MCF 10A (cell line): ENCODE measurements around the gene RUSF1. TPM values are rescaled to one million over a fixed set of nuclear protein-coding genes. Genes with fewer than 3 reads are reported as not detected.

Experiments
- BruUV-seq: library from RNA; stranded (reverse); fragments of 400-500 nt; replicated peaks from 2 replicates; lab custom pipeline; 2021; lab: Mats Ljungman, UMichigan
- CTCF ChIA-PET: fragments of 300-600 bp; sonication (Branson Sonifier 250); formaldehyde crosslinking; extraction: SDS; loops from one replicate; lab custom pipeline; 2021; ENCODE audit warnings: antibody characterized with exemption, inconsistent platforms; lab: Yijun Ruan, JAX
- POLR2A ChIA-PET: fragments of 300-600, 350-650 bp; sonication (Branson Sonifier 250); formaldehyde crosslinking; extraction: SDS; loops from one replicate; lab custom pipeline; 2020; ENCODE audit warnings: antibody characterized with exemption, inconsistent platforms; lab: Yijun Ruan, JAX
- DNase-seq: peaks from one replicate; pipeline ENCODE4 v3.0.0-alpha.2; 2018; ENCODE audit not compliant: unreplicated experiment
- H3K27ac Mint-ChIP-seq: one replicate; pipeline ENCODE4 v1.8.0; 2022; ENCODE audit warnings: mild to moderate bottlenecking, low read depth, mixed read lengths; ENCODE audit not compliant: unreplicated experiment
- H3K27me3 Mint-ChIP-seq: one replicate; pipeline ENCODE4 v1.8.0; 2022; ENCODE audit warnings: mixed read lengths; ENCODE audit not compliant: insufficient read depth, unreplicated experiment
- H3K36me3 Mint-ChIP-seq: one replicate; pipeline ENCODE4 v1.8.0; 2022; ENCODE audit warnings: mild to moderate bottlenecking, moderate library complexity, mixed read lengths; ENCODE audit not compliant: insufficient read depth, unreplicated experiment
- H3K4me1 Mint-ChIP-seq: one replicate; pipeline ENCODE4 v1.8.0; 2022; ENCODE audit warnings: mixed read lengths; ENCODE audit not compliant: insufficient read depth, unreplicated experiment
- H3K4me3 Mint-ChIP-seq: one replicate; pipeline ENCODE4 v1.8.0; 2022; ENCODE audit warnings: mild to moderate bottlenecking, moderate library complexity, mixed read lengths; ENCODE audit not compliant: unreplicated experiment
- H3K9me3 Mint-ChIP-seq: one replicate; pipeline ENCODE4 v1.8.0; 2022; ENCODE audit warnings: mixed read lengths; ENCODE audit not compliant: unreplicated experiment
- CTCF ChIP-seq: fragments of 200-600 bp; IDR thresholded peaks from one replicate; pipeline ENCODE4 v1.8.0; 2022; ENCODE audit warnings: antibody characterized with exemption, mild to moderate bottlenecking; ENCODE audit not compliant: unreplicated experiment
- intact Hi-C: fragments of 100-400 bp; cut with micrococcal nuclease; formaldehyde crosslinking; loops from 2 replicates; pipeline ENCODE4 v1.14.1; 2022
- total RNA-seq: library from RNA; stranded (reverse); gene quantifications from 2 replicates; pipeline ENCODE4 v1.2.3, GENCODE V29; 2022

RUSF1 gene
- total RNA-seq, 1 experiment from 2014 or later: 72.0 TPM

GRCh38 chr16:31532120-31532519, 23.9 kb upstream of the RUSF1 start:
- Mint-ChIP-seq H3K4me1 (no peaks in the 10 kb centered on the region), H3K27ac (no peak overlapping the region), H3K9me3 (no peaks in the 10 kb centered on the region), H3K36me3 (no peaks in the 10 kb centered on the region), H3K4me3 (no peak overlapping the region), H3K27me3 (peaks cover 18% of the 10 kb centered on the region)
- CTCF ChIA-PET: no interaction called here
- BruUV-seq: no TSS peak
- intact Hi-C loops: no loop called here
- POLR2A ChIA-PET: no interaction called here
- TF ChIP-seq CTCF: no peak
- no peak for DNase-seq

GRCh38 chr16:31531096-31531495, 22.9 kb upstream of the RUSF1 start:
- ChIA-PET POLR2A (no interaction called here), CTCF (no interaction called here)
- H3K9me3 Mint-ChIP-seq: no peaks in the 10 kb centered on the region
- no peak overlapping the region for H3K27ac Mint-ChIP-seq
- BruUV-seq: no TSS peak
- H3K4me1 Mint-ChIP-seq: no peaks in the 10 kb centered on the region
- no peaks in the 10 kb centered on the region for H3K36me3 Mint-ChIP-seq
- no peak for TF ChIP-seq CTCF
- DNase-seq: no peak
- intact Hi-C loops: no loop called here
- H3K27me3 Mint-ChIP-seq: peaks cover 18% of the 10 kb centered on the region
- H3K4me3 Mint-ChIP-seq: no peak overlapping the region

- intact Hi-C loops: no loop called here
- Mint-ChIP-seq H3K36me3 (no peaks in the 10 kb centered on the region), H3K27ac (no peak overlapping the region), H3K4me3 (no peak overlapping the region), H3K4me1 (no peaks in the 10 kb centered on the region), H3K9me3 (no peaks in the 10 kb centered on the region), H3K27me3 (peaks cover 18% of the 10 kb centered on the region)
- TF ChIP-seq CTCF: no peak
- no TSS peak for BruUV-seq
- no peak for DNase-seq
- ChIA-PET CTCF (interaction anchor here (0.7 kb wide), 1 partner anchor 10 kb away, joined by 3 read pairs; no protein-coding TSS in a partner anchor), POLR2A (interaction anchor here (0.6 to 0.8 kb wide), 2 partner anchors 88 to 683 kb away, joined by 4 read pairs; no protein-coding TSS in a partner anchor)
Measured at GRCh38 chr16:31530405-31530804, 22.2 kb upstream of the RUSF1 start.

- TF ChIP-seq CTCF: no peak
- H3K4me1 Mint-ChIP-seq: no peaks in the 10 kb centered on the region
- no peak overlapping the region for H3K27ac Mint-ChIP-seq
- CTCF ChIA-PET: interaction anchor here (0.6 kb wide), 2 partner anchors 10 to 32 kb away, joined by 3 to 4 read pairs; no protein-coding TSS in a partner anchor
- H3K27me3 Mint-ChIP-seq: peaks cover 18% of the 10 kb centered on the region
- H3K9me3 Mint-ChIP-seq: no peaks in the 10 kb centered on the region
- H3K36me3 Mint-ChIP-seq: no peaks in the 10 kb centered on the region
- intact Hi-C loops: no loop called here
- no peak for DNase-seq
- POLR2A ChIA-PET: interaction anchor here (0.8 kb wide), 1 partner anchor 88 kb away, joined by 4 read pairs; no protein-coding TSS in a partner anchor
- BruUV-seq: no TSS peak
- no peak overlapping the region for H3K4me3 Mint-ChIP-seq
Measured at GRCh38 chr16:31529937-31530312, 21.7 kb upstream of the RUSF1 start.
